Tibial nerve (tissue), 4 donors: Measurements from ENCODE around the gene MAPRE2. TPM values are rescaled to one million over a fixed set of nuclear protein-coding genes. Genes with fewer than 3 reads are reported as not detected.

Source experiments
- DNase-seq, 2 donors: peaks; one replicate each; pipeline ENCODE4 v3.0.0-alpha.2; 2019; ENCODE audit warnings: low spot score in 2 of 2
- H3K27ac ChIP-seq, 4 donors: fragments of 200-600 bp; sonication (generic) in 3 of 4; one replicate each; pipeline ENCODE4 v1.5.1; 2017 to 2019; ENCODE audit warnings: mild to moderate bottlenecking in 1 of 4
- H3K27me3 ChIP-seq, 2 donors: fragments of 200-600 bp; sonication (generic) in 1 of 2; one replicate each; pipeline versions ENCODE4 v1.5.1 to v1.6.0; 2017 to 2019
- H3K36me3 ChIP-seq, 3 donors: fragments of 200-600 bp; sonication (generic); one replicate each; pipeline ENCODE4 v1.5.1; 2018 to 2019
- H3K4me1 ChIP-seq, 4 donors: fragments of 200-600 bp; sonication (generic) in 3 of 4; one replicate each; pipeline ENCODE4 v1.5.1; 2017 to 2019
- H3K4me3 ChIP-seq, 4 donors: fragments of 200-600 bp; sonication (generic) in 3 of 4; one replicate each; pipeline ENCODE4 v1.5.1; 2017 to 2019; ENCODE audit warnings: mild to moderate bottlenecking in 1 of 4, moderate library complexity in 1 of 4
- H3K9me3 ChIP-seq, 4 donors: fragments of 200-600 bp; sonication (generic) in 3 of 4; one replicate each; pipeline ENCODE4 v1.5.1; 2017 to 2019
- CTCF ChIP-seq, 5 experiments: fragments of 200-600 bp in 3 of 5; fragments of 450-650 bp in 2 of 5; sonication (generic) in 3 of 5; IDR thresholded peaks; one replicate each; pipeline ENCODE4 v1.5.1; 2016 to 2019; ENCODE audit warnings: antibody characterized with exemption in 5 of 5, mild to moderate bottlenecking in 3 of 5, moderate library complexity in 2 of 5
- EP300 ChIP-seq, 2 donors: sonication (generic); formaldehyde crosslinking; IDR thresholded peaks; one replicate each; pipeline ENCODE4 v1.6.1; 2017; ENCODE audit warnings: antibody characterized with exemption in 2 of 2, mild to moderate bottlenecking in 1 of 2
- POLR2A ChIP-seq, 2 donors: fragments of 450-650 bp; IDR thresholded peaks; one replicate each; pipeline ENCODE4 v1.6.1; 2017; ENCODE audit warnings: antibody characterized with exemption in 2 of 2, mild to moderate bottlenecking in 2 of 2, moderate library complexity in 2 of 2
- WGBS, 2 donors: methylation state at CpG; one replicate each; pipeline ENCODE4 v1.1.5; 2018; 5-methylcytosine and 5-hydroxymethylcytosine counted together
- total RNA-seq, 4 donors: library from RNA; depleted of rRNA; stranded (reverse); fragments of >200 nt; gene quantifications; one replicate each; pipeline ENCODE4 v1.1.0, GENCODE V29; 2016

MAPRE2 gene
- total RNA-seq, 4 donors from 2014 or later, result 18.9 to 33.3 (median 29.4) TPM

- Histone ChIP-seq H3K4me3 (no peak overlapping the region), H3K9me3 (no peaks in the 10 kb centered on the region), H3K4me1 (peaks cover 0 to 15% (median 0%) of the 10 kb centered on the region in 4 donors), H3K36me3 (peaks cover 0 to 18% (median 0%) of the 10 kb centered on the region in 3 donors), H3K27ac (no peak overlapping the region), H3K27me3 (no peaks in the 10 kb centered on the region)
- DNase-seq, result no peak
- TF ChIP-seq CTCF (IDR thresholded peaks at IDR 0.05) (no peak), POLR2A (IDR thresholded peaks at IDR 0.05) (no peak), EP300 (IDR thresholded peaks at IDR 0.05) (no peak)
Observed at GRCh38 chr18:35096677-35097011, 55.4 kb downstream of the MAPRE2 start.

GRCh38 chr18:35097195-35097594 lies 56.0 kb downstream of the MAPRE2 start:
- H3K27ac ChIP-seq, result no peak overlapping the region
- H3K4me3 ChIP-seq, result no peak overlapping the region
- no peak for DNase-seq
- peaks cover 0 to 15% (median 0%) of the 10 kb centered on the region in 4 donors for H3K4me1 ChIP-seq
- H3K9me3 ChIP-seq, result no peaks in the 10 kb centered on the region
- no peak for TF ChIP-seq EP300 (IDR thresholded peaks at IDR 0.05)
- TF ChIP-seq POLR2A (IDR thresholded peaks at IDR 0.05), result no peak
- TF ChIP-seq CTCF (IDR thresholded peaks at IDR 0.05), result no peak
- 95 to 96% methylated on average over 5 of the region's 5 CpGs for WGBS, 2 donors
- no peaks in the 10 kb centered on the region for H3K27me3 ChIP-seq
- peaks cover 0 to 22% (median 0%) of the 10 kb centered on the region in 3 donors for H3K36me3 ChIP-seq

- Histone ChIP-seq H3K9me3 (no peaks in the 10 kb centered on the region), H3K36me3 (peaks cover 0 to 22% (median 0%) of the 10 kb centered on the region in 3 donors), H3K4me1 (peaks cover 0 to 20% (median 0%) of the 10 kb centered on the region in 4 donors), H3K27ac (no peak overlapping the region), H3K4me3 (no peak overlapping the region), H3K27me3 (no peaks in the 10 kb centered on the region)
- DNase-seq, result no peak
- TF ChIP-seq CTCF (IDR thresholded peaks at IDR 0.05) (no peak), EP300 (IDR thresholded peaks at IDR 0.05) (no peak), POLR2A (IDR thresholded peaks at IDR 0.05) (no peak)
- 91% methylated on average over 2 of the region's 2 CpGs for WGBS, 2 donors
Observed at GRCh38 chr18:35097763-35098162, 56.5 kb downstream of the MAPRE2 start.

GRCh38 chr18:35099911-35100310 lies 58.7 kb downstream of the MAPRE2 start:
- H3K4me1 ChIP-seq, result peaks cover 0 to 12% (median 0%) of the 10 kb centered on the region in 4 donors
- peaks cover 0 to 29% (median 0%) of the 10 kb centered on the region in 3 donors for H3K36me3 ChIP-seq
- H3K27me3 ChIP-seq, result no peaks in the 10 kb centered on the region
- TF ChIP-seq EP300 (IDR thresholded peaks at IDR 0.05) (no peak), CTCF (IDR thresholded peaks at IDR 0.05) (no peak), POLR2A (IDR thresholded peaks at IDR 0.05) (no peak)
- no peak for DNase-seq
- no peak overlapping the region for H3K4me3 ChIP-seq
- no peaks in the 10 kb centered on the region for H3K9me3 ChIP-seq
- no peak overlapping the region for H3K27ac ChIP-seq

GRCh38 chr18:35104391-35105051 lies 63.3 kb downstream of the MAPRE2 start:
- WGBS, 2 donors, result 95% methylated on average over 5 of the region's 5 CpGs
- Histone ChIP-seq H3K27ac (no peak overlapping the region), H3K36me3 (peaks cover 0 to 28% (median 0%) of the 10 kb centered on the region in 3 donors), H3K9me3 (peaks cover 0 to 3% (median 0%) of the 10 kb centered on the region in 4 donors), H3K27me3 (no peaks in the 10 kb centered on the region), H3K4me3 (no peak overlapping the region), H3K4me1 (peaks cover 0 to 9% (median 0%) of the 10 kb centered on the region in 4 donors)
- TF ChIP-seq CTCF (IDR thresholded peaks at IDR 0.05) (no peak), POLR2A (IDR thresholded peaks at IDR 0.05) (no peak), EP300 (IDR thresholded peaks at IDR 0.05) (no peak)
- DNase-seq, result no peak
